Skin of body (tissue), 2 donors: ENCODE results near the gene AGRP. TPM values are rescaled to one million over a fixed set of nuclear protein-coding genes. Genes with fewer than 3 reads are reported as not detected.
A peak's percentile ranks its signal among the peaks of the same experiment; 100 is the strongest.

Experiments used
- DNase-seq: peaks from one replicate; lab custom pipeline; 2025; lab: John Stamatoyannopoulos, UW
- total RNA-seq: library from RNA; depleted of rRNA; stranded (reverse); fragments of >200 nt; gene quantifications from one replicate; pipeline ENCODE4 v1.2.3, GENCODE V29; 2014

Gene AGRP
- total RNA-seq, 1 donor from 2014 or later, result not detected

GRCh38 chr16:67463691-67464090, 19.7 kb downstream of the AGRP start:
- no peak for DNase-seq

GRCh38 chr16:67463059-67463458, 20.3 kb downstream of the AGRP start:
- DNase-seq, result no peak

- DNase-seq, result no peak
Observed at GRCh38 chr16:67462279-67462655, 21.1 kb downstream of the AGRP start.

GRCh38 chr16:67461600-67462278, 21.6 kb downstream of the AGRP start:
- DNase-seq, result no peak

- no peak for DNase-seq
Observed at GRCh38 chr16:67460961-67461360, 22.4 kb downstream of the AGRP start.

GRCh38 chr16:67460168-67460567, 23.2 kb downstream of the AGRP start:
- DNase-seq, result no peak

- DNase-seq, result no peak
Observed at GRCh38 chr16:67459861-67460150, 23.5 kb downstream of the AGRP start.

- no peak for DNase-seq
Observed at GRCh38 chr16:67459066-67459860, 24.1 kb downstream of the AGRP start.

- DNase-seq, result no peak
Observed at GRCh38 chr16:67458121-67458641, 25.2 kb downstream of the AGRP start.

- no peak for DNase-seq
Observed at GRCh38 chr16:67457611-67458010, 25.7 kb downstream of the AGRP start.

GRCh38 chr16:67456391-67457081, 26.8 kb downstream of the AGRP start:
- DNase-seq, result peak; percentile 28

GRCh38 chr16:67454852-67455251, 28.5 kb downstream of the AGRP start:
- DNase-seq, result no peak

- DNase-seq, result no peak
Observed at GRCh38 chr16:67454104-67454503, 29.2 kb downstream of the AGRP start.

GRCh38 chr16:67451704-67452435, 31.5 kb downstream of the AGRP start:
- DNase-seq, result no peak

- no peak for DNase-seq
Observed at GRCh38 chr16:67451061-67451703, 32.2 kb downstream of the AGRP start.

GRCh38 chr16:67449739-67450138, 33.6 kb downstream of the AGRP start:
- DNase-seq, result no peak

- DNase-seq, result no peak
Observed at GRCh38 chr16:67449336-67449735, 34.0 kb downstream of the AGRP start.

- no peak for DNase-seq
Observed at GRCh38 chr16:67448580-67448979, 34.8 kb downstream of the AGRP start.

- no peak for DNase-seq
Observed at GRCh38 chr16:67447508-67448076, 35.8 kb downstream of the AGRP start.

- no peak for DNase-seq
Observed at GRCh38 chr16:67446968-67447507, 36.3 kb downstream of the AGRP start.
